HepG2 (cell line): Measurements from ENCODE around the gene MAPK8IP3. TPM values are rescaled to one million over a fixed set of nuclear protein-coding genes. Genes with fewer than 3 reads are reported as not detected.

Source experiments
- ATAC-seq: fragments of 200-7000 bp; cut with Tn5 transposase; 3 replicates; pipeline ENCODE4 v1.9.1; 2020; ENCODE audit warnings: mild to moderate bottlenecking, moderate library complexity
- BruUV-seq: library from RNA; stranded (reverse); fragments of 400-500 nt; replicated peaks from 2 replicates; lab custom pipeline; 2021; lab: Mats Ljungman, UMichigan
- CTCF ChIA-PET: fragments of 300-600 bp; formaldehyde crosslinking; extraction: SDS; loops from one replicate; lab custom pipeline; 2021; ENCODE audit warnings: low total read pairs, inconsistent platforms, low intra/inter-chr PET ratio; lab: Yijun Ruan, JAX
- POLR2A ChIA-PET: fragments of 350-600 bp; sonication (Branson Sonifier 250); formaldehyde crosslinking; loops from one replicate; lab custom pipeline; 2020; ENCODE audit warnings: antibody characterized with exemption, inconsistent platforms; lab: Yijun Ruan, JAX
- DNase-seq: peaks from one replicate; pipeline ENCODE4 v3.0.0-alpha.2; 2015; ENCODE audit warnings: low spot score
- FAIRE-seq: peaks from 3 replicates; lab custom pipeline; 2011; peaks lifted over from hg19 to GRCh38; lab: Jason Lieb, UNC
- H2AFZ ChIP-seq: one replicate; pipeline ENCODE4 v1.6.1; 2011; ENCODE audit warnings: low read length, inconsistent platforms
- H3K27ac ChIP-seq: fragments of 300-600 bp; 3 replicates; pipeline ENCODE4 v1.8.0; 2011; ENCODE audit warnings: mixed run types, mild to moderate bottlenecking, mixed read lengths, low read length, inconsistent platforms; ENCODE audit not compliant: insufficient read depth; ENCODE audit errors: extremely low read length
- H3K27me3 ChIP-seq, 2 experiments: fragments of 200-600 bp in 1 of 2; 2 replicates in 1 of 2; 3 replicates in 1 of 2; pipeline versions ENCODE4 v1.6.0 to v1.8.0; 2011; ENCODE audit warnings: low read length in 2 of 2, mild to moderate bottlenecking in 2 of 2, moderate library complexity in 2 of 2, inconsistent platforms in 1 of 2; ENCODE audit not compliant: insufficient read depth in 2 of 2, control insufficient read depth in 1 of 2
- H3K36me3 ChIP-seq, 2 experiments: fragments of 200-600 bp in 1 of 2; replicated peaks in 1 of 2; 2 replicates in 1 of 2; 3 replicates in 1 of 2; pipeline versions ENCODE4 v1.5.1 to v1.8.0; 2011; ENCODE audit warnings: low read length in 2 of 2, inconsistent platforms in 1 of 2; ENCODE audit not compliant: insufficient read depth in 2 of 2, control insufficient read depth in 1 of 2
- H3K4me1 ChIP-seq: 2 replicates; pipeline ENCODE4 v1.5.1; 2012; ENCODE audit warnings: low read length, inconsistent platforms; ENCODE audit not compliant: insufficient read depth
- H3K4me2 ChIP-seq: 2 replicates; pipeline ENCODE4 v1.6.0; 2011; ENCODE audit warnings: low read depth, low read length, inconsistent platforms
- H3K4me3 ChIP-seq, 3 experiments: fragments of 200-600 bp in 1 of 3; sonication (generic), shearing (Covaris generic) in 1 of 3; replicated peaks in 1 of 3; 2 replicates each; pipeline ENCODE4 v1.5.1; 2011 to 2016; ENCODE audit warnings: low read length in 3 of 3, inconsistent platforms in 2 of 3, low read depth in 2 of 3, mild to moderate bottlenecking in 2 of 3, control low read depth in 1 of 3, mixed read lengths in 1 of 3; ENCODE audit not compliant: insufficient read depth in 1 of 3
- H3K79me2 ChIP-seq: one replicate; pipeline ENCODE4 v1.6.1; 2011; ENCODE audit warnings: low read length, inconsistent platforms; ENCODE audit not compliant: insufficient read depth
- H3K9ac ChIP-seq: 2 replicates; pipeline ENCODE4 v1.6.0; 2011; ENCODE audit warnings: mild to moderate bottlenecking, low read depth, low read length, inconsistent platforms; ENCODE audit not compliant: insufficient read depth
- H3K9me3 ChIP-seq: 2 replicates; pipeline ENCODE4 v1.5.1; 2012; ENCODE audit warnings: mild to moderate bottlenecking, low read length
- H4K20me1 ChIP-seq: 2 replicates; pipeline ENCODE4 v1.6.0; 2011; ENCODE audit warnings: inconsistent platforms, mild to moderate bottlenecking, low read length, moderate library complexity; ENCODE audit not compliant: insufficient read depth
- CEBPZ ChIP-seq: IDR thresholded peaks from 2 replicates; pipeline ENCODE4 v1.6.1; 2012; ENCODE audit warnings: low read length, improper control_type of control experiment
- DRAP1 ChIP-seq: IDR thresholded peaks from 2 replicates; pipeline ENCODE4 v1.6.1; 2016; ENCODE audit warnings: missing genetic modification reagents, missing compliant biosample characterization
- MEIS2 ChIP-seq: sonication (generic); formaldehyde crosslinking; IDR thresholded peaks from 2 replicates; pipeline ENCODE4 v1.9.0; 2021; ENCODE audit warnings: mild to moderate bottlenecking, missing genetic modification reagents
- REXO4 ChIP-seq: sonication (generic); formaldehyde crosslinking; IDR thresholded peaks from 2 replicates; pipeline ENCODE4 v1.8.0; 2022; ENCODE audit warnings: missing genetic modification reagents, mild to moderate bottlenecking, borderline replicate concordance
- RXRB ChIP-seq: IDR thresholded peaks from 2 replicates; pipeline ENCODE4 v1.6.1; 2016; ENCODE audit warnings: borderline replicate concordance, missing genetic modification reagents, missing compliant biosample characterization
- ZBTB2 ChIP-seq: sonication (generic); formaldehyde crosslinking; IDR thresholded peaks from 2 replicates; pipeline ENCODE4 v1.8.0; 2022; ENCODE audit warnings: low read depth, missing genetic modification reagents
- ZHX2 ChIP-seq, 2 experiments: sonication (generic) in 1 of 2; formaldehyde crosslinking in 1 of 2; IDR thresholded peaks; 2 replicates each; pipeline versions ENCODE4 v1.6.1 to v1.9.0; 2014 to 2022; ENCODE audit warnings: antibody characterized with exemption in 1 of 2, borderline replicate concordance in 1 of 2, inconsistent platforms in 1 of 2, low read depth in 1 of 2, missing genetic modification reagents in 1 of 2
- ZNF18 ChIP-seq: sonication (generic); formaldehyde crosslinking; IDR thresholded peaks from 2 replicates; pipeline ENCODE4 v1.8.0; 2022; ENCODE audit warnings: mild to moderate bottlenecking, missing genetic modification reagents; ENCODE audit not compliant: insufficient replicate concordance
- ZNF230 ChIP-seq: sonication (generic); formaldehyde crosslinking; IDR thresholded peaks from 2 replicates; pipeline ENCODE4 v1.4.0; 2020; ENCODE audit warnings: mild to moderate bottlenecking, missing genetic modification reagents
- ZNF557 ChIP-seq: sonication (generic); formaldehyde crosslinking; IDR thresholded peaks from 2 replicates; pipeline ENCODE4 v1.4.0; 2020; ENCODE audit warnings: missing genetic modification reagents
- ZNF747 ChIP-seq: sonication (generic); formaldehyde crosslinking; IDR thresholded peaks from 2 replicates; pipeline ENCODE4 v1.8.1; 2023; ENCODE audit warnings: missing genetic modification reagents, mild to moderate bottlenecking, borderline replicate concordance
- WGBS: methylation state at CpG from one replicate; pipeline ENCODE4 v1.1.6; 2017; ENCODE audit warnings: low lambda C conversion rate; 5-methylcytosine and 5-hydroxymethylcytosine counted together
- in situ Hi-C: cut with HindIII; loops from 2 replicates; pipeline ENCODE4 v1.10.0; 2017; ENCODE audit warnings: low pct_unique_long_range_greater_than_20kb; ENCODE audit not compliant: extremely low pct_ligation_motif_present
- intact Hi-C: fragments of 100-400 bp; cut with micrococcal nuclease; formaldehyde crosslinking; loops from one replicate; pipeline ENCODE4 v1.10.0; 2022; ENCODE audit not compliant: unreplicated experiment
- polyA plus RNA-seq, 8 experiments: library from polyadenylated mRNA; depleted of rRNA in 3 of 8; stranded (reverse) in 7 of 8; unstranded in 1 of 8; fragments of >200 nt; fragmentation: Illumina TruSeq in 4 of 8; extraction: Trizol in 4 of 8; gene quantifications; 2 replicates each; pipeline versions ENCODE4 v1.2.1 to v1.2.3, GENCODE V29; 2011 to 2016; ENCODE audit warnings: low read depth in 4 of 8, missing spikeins in 1 of 8, mixed read lengths in 1 of 8; ENCODE audit not compliant: insufficient read depth in 1 of 8
- total RNA-seq, 5 experiments: library from RNA; depleted of rRNA; stranded (reverse); fragments of >200 nt; fragmentation: Illumina TruSeq; extraction: Trizol; gene quantifications; 2 replicates each; pipeline ENCODE4 v1.2.3, GENCODE V29; 2016; ENCODE audit warnings: low read depth in 1 of 5

Gene MAPK8IP3
- total and polyA plus RNA-seq, 2 of the 13 experiments (the other 11 are each of a cell fraction or from before 2014, with no cell fraction given): 25.1 to 41.7 TPM

- Histone ChIP-seq H3K36me3 (peaks cover 29 to 51% of the 10 kb centered on the region in 2 experiments; a peak in 4 of 5 replicates), H3K4me2 (no peak overlapping the region), H3K9me3 (peaks cover 11% of the 10 kb centered on the region), H2AFZ (no peak overlapping the region), H3K79me2 (no peaks in the 10 kb centered on the region), H4K20me1 (no peaks in the 10 kb centered on the region), H3K27me3 (no peaks in the 10 kb centered on the region; a peak in 1 of 5 replicates), H3K4me1 (no peaks in the 10 kb centered on the region), H3K4me3 (no peak overlapping the region), H3K27ac (no peak overlapping the region), H3K9ac (no peak overlapping the region)
- in situ Hi-C loops (no loop called here), intact Hi-C loops (no loop called here)
- no peak for FAIRE-seq
- no peak for ATAC-seq
- ChIA-PET POLR2A (no interaction called here), CTCF (no interaction called here)
- DNase-seq: no peak
- 97% methylated on average over 5 of the region's 7 CpGs for WGBS
- no TSS peak for BruUV-seq
- TF ChIP-seq ZNF230 (CRISPR knock-in tag) (no peak), ZNF18 (CRISPR knock-in tag) (no peak), ZNF557 (no peak), CEBPZ (no peak), RXRB (no peak), DRAP1 (CRISPR knock-in tag) (no peak), MEIS2 (CRISPR knock-in tag) (no peak), ZHX2 (IDR thresholded peaks at IDR 0.05; ENCODE audit: low read depth) (no peak), ZHX2 (CRISPR knock-in tag; IDR thresholded peaks at IDR 0.05; ENCODE audit: borderline replicate concordance) (no peak), ZNF747 (CRISPR knock-in tag) (no peak), ZBTB2 (no peak), REXO4 (no peak)
These were observed 25.6 kb downstream of the MAPK8IP3 start for GRCh38 chr16:1731603-1732002.
